ENCODE measurements around the gene SMARCD2. TPM values are rescaled to one million over a fixed set of nuclear protein-coding genes. Genes with fewer than 3 reads are reported as not detected.
A peak's percentile ranks its signal among the peaks of the same experiment; 100 is the strongest.
"Not testable (repeated sequence)": the region's sequence is repeated elsewhere in the genome, so short reads cannot be mapped to it uniquely, and the experiment has no call there.

SMARCD2 gene
- total RNA-seq, 1 donor from 2014 or later, result 21.0 TPM

DNA sequence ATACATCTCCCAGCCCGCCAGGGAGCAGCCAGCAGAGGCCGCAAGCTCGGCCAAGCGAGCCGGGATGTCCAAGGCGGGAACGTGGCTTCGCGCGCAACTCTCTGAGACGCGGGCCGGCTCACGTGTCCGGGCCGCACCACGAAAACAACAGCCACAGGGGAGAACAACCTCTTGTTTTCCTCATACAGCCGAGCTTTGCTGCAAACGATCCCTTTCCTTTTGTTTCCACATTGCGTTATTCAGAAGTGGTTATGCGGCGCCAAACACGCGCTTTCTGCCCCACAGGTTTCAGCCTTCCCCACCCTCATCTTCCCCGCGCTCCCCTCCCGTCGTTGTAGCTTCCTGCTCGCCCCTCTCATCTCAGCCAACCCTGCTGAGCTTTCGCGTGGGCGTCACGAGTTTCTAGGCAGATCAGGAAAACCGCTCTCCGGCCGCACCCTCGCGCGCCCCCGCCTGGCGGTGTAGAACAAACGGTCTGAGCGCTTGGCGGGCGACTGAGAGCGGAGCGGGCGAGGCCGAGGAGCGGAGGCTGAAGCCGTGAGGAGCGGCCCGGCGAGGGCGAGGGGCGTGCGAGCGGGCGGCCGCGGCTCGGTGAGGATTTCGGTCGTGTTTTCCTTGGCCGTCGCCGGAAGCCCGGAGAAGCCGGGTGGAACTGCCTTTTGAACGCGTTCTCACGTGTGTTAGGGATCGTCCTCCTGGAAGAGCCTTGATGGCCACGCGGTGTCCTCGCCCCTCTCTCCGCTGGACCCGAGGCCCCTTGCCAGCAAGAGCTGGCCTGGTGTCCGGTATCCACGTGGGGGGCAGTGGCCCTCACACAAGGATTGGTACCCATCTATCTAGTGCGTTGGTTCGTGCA is 6.6 kb upstream of the SMARCD2 start:
- Histone ChIP-seq H3K4me3 (peak overlapping the region; percentile 59), H3K9me3 (replicated peaks) (no peaks in the 10 kb centered on the region), H3K4me1 (peaks cover 12% of the 10 kb centered on the region), H3K36me3 (no peaks in the 10 kb centered on the region), H3K27me3 (ENCODE audit: low read depth) (no peaks in the 10 kb centered on the region), H3K27ac (replicated peaks) (peak overlapping the region; percentile 9)
- TF ChIP-seq, protein P1, sequence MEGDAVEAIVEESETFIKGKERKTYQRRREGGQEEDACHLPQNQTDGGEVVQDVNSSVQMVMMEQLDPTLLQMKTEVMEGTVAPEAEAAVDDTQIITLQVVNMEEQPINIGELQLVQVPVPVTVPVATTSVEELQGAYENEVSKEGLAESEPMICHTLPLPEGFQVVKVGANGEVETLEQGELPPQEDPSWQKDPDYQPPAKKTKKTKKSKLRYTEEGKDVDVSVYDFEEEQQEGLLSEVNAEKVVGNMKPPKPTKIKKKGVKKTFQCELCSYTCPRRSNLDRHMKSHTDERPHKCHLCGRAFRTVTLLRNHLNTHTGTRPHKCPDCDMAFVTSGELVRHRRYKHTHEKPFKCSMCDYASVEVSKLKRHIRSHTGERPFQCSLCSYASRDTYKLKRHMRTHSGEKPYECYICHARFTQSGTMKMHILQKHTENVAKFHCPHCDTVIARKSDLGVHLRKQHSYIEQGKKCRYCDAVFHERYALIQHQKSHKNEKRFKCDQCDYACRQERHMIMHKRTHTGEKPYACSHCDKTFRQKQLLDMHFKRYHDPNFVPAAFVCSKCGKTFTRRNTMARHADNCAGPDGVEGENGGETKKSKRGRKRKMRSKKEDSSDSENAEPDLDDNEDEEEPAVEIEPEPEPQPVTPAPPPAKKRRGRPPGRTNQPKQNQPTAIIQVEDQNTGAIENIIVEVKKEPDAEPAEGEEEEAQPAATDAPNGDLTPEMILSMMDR (IDR thresholded peaks at IDR 0.05; ENCODE audit: borderline replicate concordance), result peak; percentile 73
- peak; percentile 93 for DNase-seq
- intact Hi-C loops (cut with micrococcal nuclease), result no loop called here

GRCh38 chr17:63847525-63848249 is 5.2 kb upstream of the SMARCD2 start:
- Histone ChIP-seq H3K4me1 (peaks cover 23% of the 10 kb centered on the region), H3K27me3 (ENCODE audit: low read depth) (no peaks in the 10 kb centered on the region), H3K4me3 (no peak overlapping the region), H3K9me3 (replicated peaks) (no peaks in the 10 kb centered on the region), H3K36me3 (no peaks in the 10 kb centered on the region), H3K27ac (replicated peaks) (no peak overlapping the region)
- DNase-seq, result no peak
- intact Hi-C loops (cut with micrococcal nuclease), result no loop called here
- TF ChIP-seq, protein P1 (IDR thresholded peaks at IDR 0.05; ENCODE audit: borderline replicate concordance), result no peak

- peaks cover 41% of the 10 kb centered on the region for H3K4me1 ChIP-seq
- intact Hi-C loops (cut with micrococcal nuclease), result no loop called here
Observed at GRCh38 chr17:63845509-63845908, 3.0 kb upstream of the SMARCD2 start.

DNA sequence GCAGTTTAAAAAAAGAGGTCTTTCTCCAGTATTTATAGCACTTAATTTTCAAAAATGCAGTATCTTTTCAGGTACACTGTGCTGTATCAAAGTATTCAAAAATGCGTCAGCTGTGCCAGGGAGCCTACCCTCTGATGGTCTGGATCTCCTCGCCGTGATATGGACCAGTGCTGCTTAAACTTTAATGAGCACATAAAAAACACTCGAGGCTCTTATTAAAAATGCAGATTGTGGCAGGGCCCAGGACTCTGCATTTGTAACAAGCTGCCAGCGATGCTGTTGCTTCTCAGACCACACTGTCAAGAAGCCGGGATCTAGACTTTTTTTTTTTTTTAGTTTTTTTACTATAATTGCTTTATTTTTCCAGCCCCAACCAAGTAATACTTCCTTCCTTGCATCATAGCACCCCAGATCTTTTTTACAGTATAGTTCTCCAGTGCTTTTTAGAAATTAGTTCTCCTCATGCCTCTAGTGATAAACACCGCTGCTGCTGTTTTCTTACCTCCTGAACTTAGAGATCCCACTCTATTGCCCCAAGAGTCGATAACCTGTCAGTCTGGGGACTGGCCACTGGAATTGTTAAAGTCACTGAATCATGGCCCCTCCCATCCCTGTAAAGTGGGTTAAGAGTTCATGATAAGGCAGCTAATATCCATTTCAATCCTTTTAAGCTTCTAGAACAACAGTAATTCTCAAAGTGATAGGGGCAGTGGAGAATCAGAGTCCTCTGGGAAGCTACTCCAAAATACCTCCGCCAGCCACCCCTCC is 1.6 kb upstream of the SMARCD2 start:
- DNase-seq, result no peak
- Histone ChIP-seq H3K9me3 (replicated peaks) (no peaks in the 10 kb centered on the region), H3K36me3 (no peaks in the 10 kb centered on the region), H3K4me3 (peak overlapping the region; percentile 97), H3K4me1 (peaks cover 52% of the 10 kb centered on the region), H3K27me3 (ENCODE audit: low read depth) (no peaks in the 10 kb centered on the region), H3K27ac (replicated peaks) (peak overlapping the region; percentile 98)
- TF ChIP-seq, protein P1 (IDR thresholded peaks at IDR 0.05; ENCODE audit: borderline replicate concordance), result no peak
- intact Hi-C loops (cut with micrococcal nuclease), result no loop called here

More at GRCh38 chr17:63845509-63845908, 3.0 kb upstream of the SMARCD2 start:
- Histone ChIP-seq H3K9me3 (replicated peaks) (no peaks in the 10 kb centered on the region), H3K36me3 (no peaks in the 10 kb centered on the region), H3K27me3 (ENCODE audit: low read depth) (no peaks in the 10 kb centered on the region), H3K4me3 (no peak overlapping the region), H3K27ac (replicated peaks) (no peak overlapping the region)
- no peak for DNase-seq
- TF ChIP-seq, protein P1 (IDR thresholded peaks at IDR 0.05; ENCODE audit: borderline replicate concordance), result no peak

GRCh38 chr17:63843387-63843888 is 953 bp upstream of the SMARCD2 start:
- H3K4me3 ChIP-seq, result peak overlapping the region; percentile 97
- H3K27me3 ChIP-seq (ENCODE audit: low read depth); H3K9me3 ChIP-seq (replicated peaks); intact Hi-C loops (cut with micrococcal nuclease); H3K36me3 ChIP-seq: not testable (repeated sequence)
- H3K4me1 ChIP-seq, result peaks cover 53% of the 10 kb centered on the region
- H3K27ac ChIP-seq (replicated peaks), result peak overlapping the region; percentile 98
- DNase-seq, result peak; percentile 53
